Liver (tissue), 9 donors: ENCODE results near the gene SETBP1. TPM values are rescaled to one million over a fixed set of nuclear protein-coding genes. Genes with fewer than 3 reads are reported as not detected.

Experiments used
- DNase-seq: peaks from one replicate; pipeline ENCODE4 v3.0.0-alpha.2; 2017; ENCODE audit warnings: low spot score
- H3K27ac ChIP-seq, 2 donors: one replicate each; pipeline ENCODE4 v1.7.0; 2013; ENCODE audit warnings: inconsistent platforms in 2 of 2, low read length in 2 of 2, control low read depth in 1 of 2, low read depth in 1 of 2, mild to moderate bottlenecking in 1 of 2
- H3K27me3 ChIP-seq, 4 donors: one replicate each; pipeline versions ENCODE4 v1.6.1 to v1.7.0; 2013; ENCODE audit warnings: low read length in 3 of 4, inconsistent platforms in 1 of 4, mild to moderate bottlenecking in 1 of 4, moderate library complexity in 1 of 4; ENCODE audit not compliant: control insufficient read depth in 4 of 4, insufficient read depth in 4 of 4
- H3K36me3 ChIP-seq, 4 donors: one replicate each; pipeline versions ENCODE4 v1.6.1 to v1.7.0; 2013; ENCODE audit warnings: low read length in 3 of 4, mild to moderate bottlenecking in 3 of 4, low read depth in 1 of 4, moderate library complexity in 1 of 4; ENCODE audit not compliant: control insufficient read depth in 4 of 4, insufficient read depth in 3 of 4
- H3K4me1 ChIP-seq, 4 donors: one replicate each; pipeline versions ENCODE4 v1.6.1 to v1.7.0; 2013; ENCODE audit warnings: low read length in 3 of 4, mild to moderate bottlenecking in 3 of 4, moderate library complexity in 1 of 4; ENCODE audit not compliant: control insufficient read depth in 4 of 4, insufficient read depth in 4 of 4
- H3K4me3 ChIP-seq, 3 donors: one replicate each; pipeline versions ENCODE4 v1.6.1 to v1.7.0; 2013; ENCODE audit warnings: low read length in 3 of 3, control low read depth in 1 of 3, low read depth in 1 of 3, mild to moderate bottlenecking in 1 of 3
- H3K9ac ChIP-seq, 2 donors: one replicate each; pipeline ENCODE4 v1.7.0; 2013; ENCODE audit warnings: low read length in 2 of 2, mild to moderate bottlenecking in 2 of 2, moderate library complexity in 2 of 2, control low read depth in 1 of 2, low read depth in 1 of 2
- H3K9me3 ChIP-seq, 4 donors: one replicate each; pipeline versions ENCODE4 v1.6.1 to v1.7.0; 2013; ENCODE audit warnings: low read length in 3 of 4; ENCODE audit not compliant: control insufficient read depth in 4 of 4
- ATF3 ChIP-seq: IDR thresholded peaks from 2 replicates; pipeline ENCODE4 v1.6.1; 2016; ENCODE audit warnings: antibody characterized with exemption
- EGR1 ChIP-seq, 2 donors: IDR thresholded peaks; 2 replicates each; pipeline ENCODE4 v1.6.1; 2016 to 2018; ENCODE audit warnings: antibody characterized with exemption in 2 of 2, low read depth in 2 of 2
- FOXA1 ChIP-seq: IDR thresholded peaks from 2 replicates; pipeline ENCODE4 v1.6.1; 2016; ENCODE audit warnings: antibody characterized with exemption
- FOXA2 ChIP-seq: IDR thresholded peaks from 2 replicates; pipeline ENCODE4 v1.6.1; 2016; ENCODE audit warnings: antibody characterized with exemption
- HNF4A ChIP-seq, 2 donors: conservative IDR thresholded peaks; 2 replicates each; pipeline ENCODE4 v1.6.1; 2016; ENCODE audit warnings: antibody characterized with exemption in 2 of 2, mild to moderate bottlenecking in 2 of 2
- HNF4G ChIP-seq: IDR thresholded peaks from 2 replicates; pipeline ENCODE4 v1.6.1; 2016; ENCODE audit warnings: antibody characterized with exemption
- JUND ChIP-seq, 2 donors: IDR thresholded peaks; 2 replicates each; pipeline ENCODE4 v1.6.1; 2016; ENCODE audit warnings: antibody characterized with exemption in 2 of 2
- MAX ChIP-seq: IDR thresholded peaks from 2 replicates; pipeline ENCODE4 v1.6.1; 2016; ENCODE audit warnings: antibody characterized with exemption
- NR2F2 ChIP-seq: IDR thresholded peaks from 2 replicates; pipeline ENCODE4 v1.6.1; 2016; ENCODE audit warnings: antibody characterized with exemption
- RAD21 ChIP-seq, 2 donors: IDR thresholded peaks; 2 replicates each; pipeline ENCODE4 v1.6.1; 2016; ENCODE audit warnings: antibody characterized with exemption in 2 of 2, mild to moderate bottlenecking in 2 of 2
- REST ChIP-seq: IDR thresholded peaks from 2 replicates; pipeline ENCODE4 v1.6.1; 2016; ENCODE audit warnings: antibody characterized with exemption, mild to moderate bottlenecking
- RXRA ChIP-seq, 2 donors: IDR thresholded peaks; 2 replicates each; pipeline ENCODE4 v1.6.1; 2017 to 2018; ENCODE audit warnings: antibody characterized with exemption in 2 of 2, mild to moderate bottlenecking in 1 of 2
- SP1 ChIP-seq: IDR thresholded peaks from 2 replicates; pipeline ENCODE4 v1.6.1; 2018; ENCODE audit warnings: antibody characterized with exemption, mild to moderate bottlenecking
- TAF1 ChIP-seq: conservative IDR thresholded peaks from 2 replicates; pipeline ENCODE4 v1.6.1; 2016; ENCODE audit warnings: antibody characterized with exemption, mild to moderate bottlenecking
- YY1 ChIP-seq: IDR thresholded peaks from 2 replicates; pipeline ENCODE4 v1.6.1; 2016; ENCODE audit warnings: antibody characterized with exemption, mild to moderate bottlenecking
- ZBTB33 ChIP-seq: IDR thresholded peaks from 2 replicates; pipeline ENCODE4 v1.6.1; 2016; ENCODE audit warnings: antibody characterized with exemption
- whole genome bisulfite sequencing: extraction: QIAGEN DNeasy Blood & Tissue Kit; methylation state at CpG from one replicate; pipeline ENCODE4 v1.1.7; 2013; 5-methylcytosine and 5-hydroxymethylcytosine counted together
- polyA plus RNA-seq, 2 donors: library from polyadenylated mRNA; stranded (reverse) in 1 of 2; unstranded in 1 of 2; fragments of 200-250 nt in 1 of 2; fragments of >200 nt in 1 of 2; fragmentation: Nextera tagmentation in 1 of 2; extraction: Ambion mirVana in 1 of 2; gene quantifications; one replicate each; pipeline versions ENCODE4 v1.2.1 to v1.2.3, GENCODE V29; 2013 to 2015
- total RNA-seq, 2 donors: library from RNA; depleted of rRNA; stranded (reverse); fragments of >200 nt; gene quantifications; one replicate each; pipeline ENCODE4 v1.2.3, GENCODE V29; 2014
- TF ChIP-seq, protein P1 (sequence below): fragments of 150-350 bp; IDR thresholded peaks from 2 replicates; pipeline ENCODE4 v1.5.1; 2017; ENCODE audit warnings: improper control_type of control experiment, low read depth, low read length; ENCODE audit not compliant: missing input control
- donor health status: healthy.
- donor health status: healthy.
- donor health status: healthy.
- donor health status: healthy.
- donor health status: healthy.

Gene SETBP1
- total and polyA plus RNA-seq, 4 donors, result 2.5 to 15.8 (median 4.7) TPM

DNA sequence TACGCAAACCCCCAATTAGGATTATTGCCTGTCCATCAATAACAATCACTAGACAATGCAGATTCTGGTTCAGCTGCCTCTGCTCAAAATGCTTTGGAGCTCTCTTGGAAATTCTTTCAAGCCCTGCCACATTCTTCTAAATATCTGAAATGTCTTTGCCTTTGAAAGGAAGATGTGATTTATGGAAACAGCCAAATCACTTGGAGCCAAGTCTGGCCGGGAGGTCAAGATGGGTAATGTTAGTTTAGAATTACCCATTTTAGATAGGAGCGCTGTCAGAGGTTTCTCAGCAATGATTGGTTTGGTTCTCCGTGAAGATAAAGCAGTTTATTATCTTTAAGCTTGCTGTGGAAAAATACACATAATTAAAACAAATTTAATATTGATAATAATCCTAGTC, 306.7 kb downstream of the SETBP1 start (continued):
- TF ChIP-seq FOXA1 (no peak), MAX (no peak)

- TF ChIP-seq YY1 (no peak), HNF4A (conservative IDR thresholded peaks at IDR 0.05) (no peak), EGR1 (IDR thresholded peaks at IDR 0.05; ENCODE audit: low read depth in 2 of 2) (no peak), RAD21 (IDR thresholded peaks at IDR 0.05) (no peak), ATF3 (no peak), NR2F2 (no peak), RXRA (IDR thresholded peaks at IDR 0.05) (no peak), FOXA1 (no peak), FOXA2 (no peak), HNF4G (no peak), REST (no peak), SP1 (no peak), ZBTB33 (no peak), TAF1 (no peak), JUND (IDR thresholded peaks at IDR 0.05) (no peak)
- TF ChIP-seq, protein P1, sequence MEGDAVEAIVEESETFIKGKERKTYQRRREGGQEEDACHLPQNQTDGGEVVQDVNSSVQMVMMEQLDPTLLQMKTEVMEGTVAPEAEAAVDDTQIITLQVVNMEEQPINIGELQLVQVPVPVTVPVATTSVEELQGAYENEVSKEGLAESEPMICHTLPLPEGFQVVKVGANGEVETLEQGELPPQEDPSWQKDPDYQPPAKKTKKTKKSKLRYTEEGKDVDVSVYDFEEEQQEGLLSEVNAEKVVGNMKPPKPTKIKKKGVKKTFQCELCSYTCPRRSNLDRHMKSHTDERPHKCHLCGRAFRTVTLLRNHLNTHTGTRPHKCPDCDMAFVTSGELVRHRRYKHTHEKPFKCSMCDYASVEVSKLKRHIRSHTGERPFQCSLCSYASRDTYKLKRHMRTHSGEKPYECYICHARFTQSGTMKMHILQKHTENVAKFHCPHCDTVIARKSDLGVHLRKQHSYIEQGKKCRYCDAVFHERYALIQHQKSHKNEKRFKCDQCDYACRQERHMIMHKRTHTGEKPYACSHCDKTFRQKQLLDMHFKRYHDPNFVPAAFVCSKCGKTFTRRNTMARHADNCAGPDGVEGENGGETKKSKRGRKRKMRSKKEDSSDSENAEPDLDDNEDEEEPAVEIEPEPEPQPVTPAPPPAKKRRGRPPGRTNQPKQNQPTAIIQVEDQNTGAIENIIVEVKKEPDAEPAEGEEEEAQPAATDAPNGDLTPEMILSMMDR, result no peak
- Histone ChIP-seq H3K4me1 (no peaks in the 10 kb centered on the region), H3K27ac (no peak overlapping the region), H3K27me3 (no peaks in the 10 kb centered on the region), H3K9ac (no peak overlapping the region), H3K4me3 (no peak overlapping the region), H3K36me3 (no peaks in the 10 kb centered on the region), H3K9me3 (no peaks in the 10 kb centered on the region)
- WGBS, result 100% methylated on average over 1 of the region's 1 CpG
- DNase-seq, result no peak
Measured at GRCh38 chr18:44988821-44989587, 308.3 kb downstream of the SETBP1 start.
